HepG2 (cell line): ENCODE measurements around the gene KRT4. TPM values are rescaled to one million over a fixed set of nuclear protein-coding genes. Genes with fewer than 3 reads are reported as not detected.

Experiments
- ATAC-seq: fragments of 200-7000 bp; cut with Tn5 transposase; 3 replicates; pipeline ENCODE4 v1.9.1; 2020; ENCODE audit warnings: mild to moderate bottlenecking, moderate library complexity
- BruUV-seq: library from RNA; stranded (reverse); fragments of 400-500 nt; replicated peaks from 2 replicates; lab custom pipeline; 2021; lab: Mats Ljungman, UMichigan
- CTCF ChIA-PET: fragments of 300-600 bp; formaldehyde crosslinking; extraction: SDS; loops from one replicate; lab custom pipeline; 2021; ENCODE audit warnings: low total read pairs, inconsistent platforms, low intra/inter-chr PET ratio; lab: Yijun Ruan, JAX
- POLR2A ChIA-PET: fragments of 350-600 bp; sonication (Branson Sonifier 250); formaldehyde crosslinking; loops from one replicate; lab custom pipeline; 2020; ENCODE audit warnings: antibody characterized with exemption, inconsistent platforms; lab: Yijun Ruan, JAX
- DNase-seq: peaks from one replicate; pipeline ENCODE4 v3.0.0-alpha.2; 2015; ENCODE audit warnings: low spot score
- FAIRE-seq: peaks from 3 replicates; lab custom pipeline; 2011; peaks lifted over from hg19 to GRCh38; lab: Jason Lieb, UNC
- H2AFZ ChIP-seq: one replicate; pipeline ENCODE4 v1.6.1; 2011; ENCODE audit warnings: low read length, inconsistent platforms
- H3K27ac ChIP-seq: fragments of 300-600 bp; 3 replicates; pipeline ENCODE4 v1.8.0; 2011; ENCODE audit warnings: mixed run types, mild to moderate bottlenecking, mixed read lengths, low read length, inconsistent platforms; ENCODE audit not compliant: insufficient read depth; ENCODE audit errors: extremely low read length
- H3K27me3 ChIP-seq, 2 experiments: fragments of 200-600 bp in 1 of 2; 2 replicates in 1 of 2; 3 replicates in 1 of 2; pipeline versions ENCODE4 v1.6.0 to v1.8.0; 2011; ENCODE audit warnings: low read length in 2 of 2, mild to moderate bottlenecking in 2 of 2, moderate library complexity in 2 of 2, inconsistent platforms in 1 of 2; ENCODE audit not compliant: insufficient read depth in 2 of 2, control insufficient read depth in 1 of 2
- H3K36me3 ChIP-seq, 2 experiments: fragments of 200-600 bp in 1 of 2; replicated peaks in 1 of 2; 2 replicates in 1 of 2; 3 replicates in 1 of 2; pipeline versions ENCODE4 v1.5.1 to v1.8.0; 2011; ENCODE audit warnings: low read length in 2 of 2, inconsistent platforms in 1 of 2; ENCODE audit not compliant: insufficient read depth in 2 of 2, control insufficient read depth in 1 of 2
- H3K4me1 ChIP-seq: 2 replicates; pipeline ENCODE4 v1.5.1; 2012; ENCODE audit warnings: low read length, inconsistent platforms; ENCODE audit not compliant: insufficient read depth
- H3K4me2 ChIP-seq: 2 replicates; pipeline ENCODE4 v1.6.0; 2011; ENCODE audit warnings: low read depth, low read length, inconsistent platforms
- H3K4me3 ChIP-seq, 3 experiments: fragments of 200-600 bp in 1 of 3; sonication (generic), shearing (Covaris generic) in 1 of 3; replicated peaks in 1 of 3; 2 replicates each; pipeline ENCODE4 v1.5.1; 2011 to 2016; ENCODE audit warnings: low read length in 3 of 3, inconsistent platforms in 2 of 3, low read depth in 2 of 3, mild to moderate bottlenecking in 2 of 3, control low read depth in 1 of 3, mixed read lengths in 1 of 3; ENCODE audit not compliant: insufficient read depth in 1 of 3
- H3K79me2 ChIP-seq: one replicate; pipeline ENCODE4 v1.6.1; 2011; ENCODE audit warnings: low read length, inconsistent platforms; ENCODE audit not compliant: insufficient read depth
- H3K9ac ChIP-seq: 2 replicates; pipeline ENCODE4 v1.6.0; 2011; ENCODE audit warnings: mild to moderate bottlenecking, low read depth, low read length, inconsistent platforms; ENCODE audit not compliant: insufficient read depth
- H3K9me3 ChIP-seq: 2 replicates; pipeline ENCODE4 v1.5.1; 2012; ENCODE audit warnings: mild to moderate bottlenecking, low read length
- H4K20me1 ChIP-seq: 2 replicates; pipeline ENCODE4 v1.6.0; 2011; ENCODE audit warnings: inconsistent platforms, mild to moderate bottlenecking, low read length, moderate library complexity; ENCODE audit not compliant: insufficient read depth
- AKAP8 ChIP-seq: sonication (generic); formaldehyde crosslinking; IDR thresholded peaks from 2 replicates; pipeline ENCODE4 v1.5.1; 2020; ENCODE audit warnings: mild to moderate bottlenecking, missing genetic modification reagents
- ARNT2 ChIP-seq: sonication (generic); formaldehyde crosslinking; IDR thresholded peaks from 2 replicates; pipeline ENCODE4 v1.8.0; 2022; ENCODE audit warnings: mild to moderate bottlenecking, low read depth, missing genetic modification reagents, moderate library complexity
- BCL6 ChIP-seq: IDR thresholded peaks from 2 replicates; pipeline ENCODE4 v1.6.1; 2016; ENCODE audit warnings: missing genetic modification reagents, missing compliant biosample characterization
- KLF11 ChIP-seq: IDR thresholded peaks from 2 replicates; pipeline ENCODE4 v1.6.1; 2016; ENCODE audit warnings: missing compliant biosample characterization
- MXD1 ChIP-seq: sonication (generic); formaldehyde crosslinking; IDR thresholded peaks from 2 replicates; pipeline ENCODE4 v1.4.0; 2020; ENCODE audit warnings: mild to moderate bottlenecking, missing genetic modification reagents
- NFYC ChIP-seq: IDR thresholded peaks from 2 replicates; pipeline ENCODE4 v1.6.1; 2016; ENCODE audit warnings: missing genetic modification reagents, missing compliant biosample characterization
- PRDM4 ChIP-seq: sonication (generic); formaldehyde crosslinking; IDR thresholded peaks from 2 replicates; pipeline ENCODE4 v1.9.0; 2021; ENCODE audit warnings: missing genetic modification reagents, borderline replicate concordance
- RFX1 ChIP-seq: fragments of 450-650 bp; IDR thresholded peaks from 2 replicates; pipeline ENCODE4 v1.6.1; 2017
- TRAFD1 ChIP-seq: sonication (generic); formaldehyde crosslinking; IDR thresholded peaks from 2 replicates; pipeline ENCODE4 v1.5.1; 2020; ENCODE audit warnings: missing genetic modification reagents, mild to moderate bottlenecking, borderline replicate concordance
- YY1 ChIP-seq: IDR thresholded peaks from 2 replicates; pipeline ENCODE4 v1.6.1; 2011; ENCODE audit warnings: low read length, low read depth, moderate library complexity, mild to moderate bottlenecking; ENCODE audit not compliant: insufficient read depth, insufficient replicate concordance
- ZFP82 ChIP-seq: sonication (generic); formaldehyde crosslinking; IDR thresholded peaks from 2 replicates; pipeline ENCODE4 v1.5.1; 2020; ENCODE audit warnings: mild to moderate bottlenecking, missing genetic modification reagents, borderline replicate concordance
- ZNF224 ChIP-seq: sonication (generic); formaldehyde crosslinking; IDR thresholded peaks from 2 replicates; pipeline ENCODE4 v1.5.0; 2020; ENCODE audit warnings: mild to moderate bottlenecking, missing genetic modification reagents
- ZNF337 ChIP-seq: sonication (generic); formaldehyde crosslinking; IDR thresholded peaks from 2 replicates; pipeline ENCODE4 v1.5.1; 2020; ENCODE audit warnings: missing genetic modification reagents, low read depth, mild to moderate bottlenecking, borderline replicate concordance
- ZNF557 ChIP-seq: sonication (generic); formaldehyde crosslinking; IDR thresholded peaks from 2 replicates; pipeline ENCODE4 v1.4.0; 2020; ENCODE audit warnings: missing genetic modification reagents
- ZNF639 ChIP-seq: conservative IDR thresholded peaks from 2 replicates; pipeline ENCODE4 v1.6.1; 2018; ENCODE audit warnings: missing genetic modification reagents
- WGBS: methylation state at CpG from one replicate; pipeline ENCODE4 v1.1.6; 2017; ENCODE audit warnings: low lambda C conversion rate; 5-methylcytosine and 5-hydroxymethylcytosine counted together
- in situ Hi-C: cut with HindIII; loops from 2 replicates; pipeline ENCODE4 v1.10.0; 2017; ENCODE audit warnings: low pct_unique_long_range_greater_than_20kb; ENCODE audit not compliant: extremely low pct_ligation_motif_present
- intact Hi-C: fragments of 100-400 bp; cut with micrococcal nuclease; formaldehyde crosslinking; loops from one replicate; pipeline ENCODE4 v1.10.0; 2022; ENCODE audit not compliant: unreplicated experiment
- polyA plus RNA-seq, 8 experiments: library from polyadenylated mRNA; depleted of rRNA in 3 of 8; stranded (reverse) in 7 of 8; unstranded in 1 of 8; fragments of >200 nt; fragmentation: Illumina TruSeq in 4 of 8; extraction: Trizol in 4 of 8; gene quantifications; 2 replicates each; pipeline versions ENCODE4 v1.2.1 to v1.2.3, GENCODE V29; 2011 to 2016; ENCODE audit warnings: low read depth in 4 of 8, missing spikeins in 1 of 8, mixed read lengths in 1 of 8; ENCODE audit not compliant: insufficient read depth in 1 of 8
- total RNA-seq, 5 experiments: library from RNA; depleted of rRNA; stranded (reverse); fragments of >200 nt; fragmentation: Illumina TruSeq; extraction: Trizol; gene quantifications; 2 replicates each; pipeline ENCODE4 v1.2.3, GENCODE V29; 2016; ENCODE audit warnings: low read depth in 1 of 5

KRT4 gene
- total and polyA plus RNA-seq, 2 of the 13 experiments (the other 11 are each of a cell fraction or from before 2014, with no cell fraction given) = not detected

GRCh38 chr12:52835271-52836041 lies 21.5 kb upstream of the KRT4 start:
- ATAC-seq (no peak), DNase-seq (no peak), FAIRE-seq (no peak)
- WGBS = 6% methylated on average over 7 of the region's 15 CpGs
- Histone ChIP-seq H3K27me3 (peaks cover 5 to 56% of the 10 kb centered on the region in 2 experiments), H3K4me1 (no peaks in the 10 kb centered on the region), H3K4me3 (no peak overlapping the region), H3K27ac (no peak overlapping the region), H4K20me1 (no peaks in the 10 kb centered on the region), H3K4me2 (no peak overlapping the region), H3K9me3 (no peaks in the 10 kb centered on the region), H3K79me2 (no peaks in the 10 kb centered on the region), H3K9ac (no peak overlapping the region), H3K36me3 (no peaks in the 10 kb centered on the region), H2AFZ (no peak overlapping the region)
- in situ Hi-C loops = no loop called here
- TF ChIP-seq ZNF224 (CRISPR knock-in tag) = no peak
- no peak for TF ChIP-seq AKAP8
- no peak for TF ChIP-seq NFYC (CRISPR knock-in tag)
- TF ChIP-seq KLF11 = no peak
- TF ChIP-seq ZFP82 (CRISPR knock-in tag) = no peak
- TF ChIP-seq TRAFD1 (CRISPR knock-in tag) = no peak
- no peak for TF ChIP-seq ZNF639 (CRISPR knock-in tag)
- TF ChIP-seq ARNT2 (CRISPR knock-in tag) = no peak
- TF ChIP-seq ZNF337 (CRISPR knock-in tag) = no peak
- TF ChIP-seq ZNF557 (CRISPR knock-in tag) = no peak
- TF ChIP-seq YY1 = no peak
- no peak for TF ChIP-seq PRDM4
- no peak for TF ChIP-seq MXD1 (CRISPR knock-in tag)
- TF ChIP-seq BCL6 (CRISPR knock-in tag) = no peak
- no peak for TF ChIP-seq RFX1
- CTCF ChIA-PET = no interaction called here
- POLR2A ChIA-PET = no interaction called here
- intact Hi-C loops = no loop called here
- no TSS peak for BruUV-seq
